ENCODE results near the gene APOC3.

The APOC3 gene

GRCh38 chr11:116874251-116874650 is 44.5 kb downstream of the APOC3 start:
- no peak for DNase-seq (ENCODE audit: low read depth in 2 of 2)

DNA sequence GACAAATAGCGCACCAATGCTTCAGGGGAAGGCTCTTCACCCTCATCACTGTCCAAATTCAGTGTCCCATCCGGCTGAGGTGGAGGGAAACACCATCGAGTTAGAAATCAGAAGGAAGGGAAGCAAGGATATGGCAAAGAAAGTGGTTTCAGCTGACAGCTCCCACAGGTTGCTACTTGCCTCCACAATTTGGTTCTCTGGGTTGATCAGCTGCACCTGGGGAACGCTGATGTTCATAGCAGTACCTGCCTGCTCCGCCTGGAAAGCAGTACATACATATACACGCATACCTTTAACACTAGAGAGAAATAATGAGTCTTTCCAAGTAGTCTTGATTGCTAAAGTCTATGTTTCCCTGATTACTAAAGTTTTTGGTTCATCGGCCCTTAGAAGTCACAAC is 45.5 kb downstream of the APOC3 start:
- no peak for DNase-seq (ENCODE audit: low read depth in 2 of 2)

- DNase-seq (ENCODE audit: low read depth in 2 of 2) = no peak
Observed at GRCh38 chr11:116876656-116877055, 46.9 kb downstream of the APOC3 start.

- DNase-seq (ENCODE audit: low read depth in 2 of 2) = no peak
Observed at GRCh38 chr11:116879800-116880625, 50.3 kb downstream of the APOC3 start.

DNA sequence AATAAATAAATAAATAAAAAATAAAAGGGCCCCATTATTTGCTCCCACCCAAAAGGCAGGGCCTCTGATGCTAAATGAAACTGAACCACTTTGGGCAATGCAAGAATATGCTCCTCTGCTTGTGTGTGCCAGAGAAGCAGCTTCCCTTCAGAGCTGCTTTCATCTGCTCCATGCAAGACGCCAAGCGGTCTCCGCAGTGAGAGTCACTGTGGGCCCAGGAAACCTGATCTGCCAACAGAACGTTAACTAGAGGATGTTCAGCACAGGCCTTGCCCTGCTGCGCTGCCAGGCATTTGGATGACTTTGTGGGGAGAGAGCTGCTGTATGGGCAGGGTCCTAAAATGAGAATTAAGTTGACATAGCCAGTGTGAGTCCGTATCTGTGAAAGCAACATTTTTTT is 51.4 kb downstream of the APOC3 start:
- DNase-seq (ENCODE audit: low read depth in 2 of 2) = no peak

DNA sequence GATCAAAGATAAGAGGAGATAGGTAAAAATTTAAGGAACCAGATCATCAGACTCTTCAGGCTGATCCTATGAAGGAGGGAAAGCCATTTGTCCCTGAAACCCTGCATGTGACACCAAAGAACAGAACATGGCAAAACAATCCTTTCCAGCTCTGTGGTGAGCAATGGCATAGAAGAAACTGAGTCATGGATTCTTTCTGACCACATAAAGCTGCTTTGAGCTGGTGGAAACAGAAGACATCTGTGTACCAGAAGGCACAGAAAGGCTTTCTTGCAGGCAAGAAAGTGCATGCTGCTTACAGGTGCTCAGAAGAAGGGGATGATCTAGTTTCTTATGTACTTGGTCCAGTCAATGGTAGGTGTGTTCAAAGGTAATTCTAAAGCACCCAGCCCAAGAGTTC is 52.7 kb downstream of the APOC3 start:
- no peak for DNase-seq (ENCODE audit: low read depth in 2 of 2)

All from stimulated activated CD8-positive, alpha-beta memory T cell treated with anti-CD3 and anti-CD28 coated beads, Interleukin-15, amount 100 ng/mL, for 4 hours (primary cell).